Karpas-422 (cell line): ENCODE results near the gene PTPRD. TPM values are rescaled to one million over a fixed set of nuclear protein-coding genes. Genes with fewer than 3 reads are reported as not detected.

Source experiments
- DNase-seq: peaks from one replicate; pipeline ENCODE4 v3.0.0-alpha.2; 2015
- H2AFZ ChIP-seq: fragments of 200-600 bp; sonication (generic); 2 replicates; pipeline ENCODE4 v1.6.1; 2014; ENCODE audit warnings: antibody characterized with exemption, low read length, mixed read lengths
- H3K27ac ChIP-seq: fragments of 200-600 bp; sonication (generic); 2 replicates; pipeline ENCODE4 v1.5.1; 2014; ENCODE audit warnings: mild to moderate bottlenecking, low read length, moderate library complexity
- H3K27me3 ChIP-seq: fragments of 200-600 bp; sonication (generic); 2 replicates; pipeline ENCODE4 v1.6.1; 2014; ENCODE audit warnings: low read length, mixed read lengths
- H3K36me3 ChIP-seq: fragments of 200-600 bp; sonication (generic); 2 replicates; pipeline ENCODE4 v1.6.1; 2014; ENCODE audit warnings: low read length, mixed read lengths; ENCODE audit not compliant: insufficient read depth
- H3K4me1 ChIP-seq: fragments of 200-600 bp; sonication (generic); 2 replicates; pipeline ENCODE4 v1.6.1; 2014; ENCODE audit warnings: mild to moderate bottlenecking, low read length, mixed read lengths
- H3K4me2 ChIP-seq: fragments of 200-600 bp; sonication (generic); 2 replicates; pipeline ENCODE4 v1.6.1; 2014; ENCODE audit warnings: low read length, low read depth, mild to moderate bottlenecking; ENCODE audit not compliant: poor library complexity, severe bottlenecking
- H3K4me3 ChIP-seq: fragments of 200-600 bp; sonication (generic); 2 replicates; pipeline ENCODE4 v1.5.1; 2014; ENCODE audit warnings: mild to moderate bottlenecking, antibody characterized with exemption, low read length, mixed read lengths
- H3K79me2 ChIP-seq: fragments of 200-600 bp; sonication (generic); 2 replicates; pipeline ENCODE4 v1.6.1; 2014; ENCODE audit warnings: mild to moderate bottlenecking, low read length, mixed read lengths
- H3K9ac ChIP-seq: fragments of 200-600 bp; sonication (generic); 2 replicates; pipeline ENCODE4 v1.6.0; 2014; ENCODE audit warnings: low read length
- H3K9me2 ChIP-seq: fragments of 200-600 bp; sonication (generic), shearing (Covaris generic); replicated peaks from 2 replicates; pipeline ENCODE4 v1.6.0; 2014; ENCODE audit warnings: mild to moderate bottlenecking, low read length, moderate library complexity; ENCODE audit not compliant: insufficient read depth
- H3K9me3 ChIP-seq: fragments of 300-700, 200-600 bp; sonication (generic); 2 replicates; pipeline ENCODE4 v1.6.1; 2014; ENCODE audit warnings: low read length, mixed read lengths
- H4K20me1 ChIP-seq: fragments of 200-600 bp; sonication (generic); 2 replicates; pipeline ENCODE4 v1.6.1; 2014; ENCODE audit warnings: mild to moderate bottlenecking, antibody characterized with exemption, low read length, low read depth; ENCODE audit not compliant: insufficient read depth
- total RNA-seq: library from RNA; depleted of rRNA; stranded (reverse); fragments of >200 nt; shearing (Covaris generic); gene quantifications from 2 replicates; pipeline ENCODE4 v1.2.3, GENCODE V29; 2014; ENCODE audit warnings: low replicate concordance

PTPRD gene
- total RNA-seq, 1 experiment from 2014 or later = 0.63 TPM

DNA sequence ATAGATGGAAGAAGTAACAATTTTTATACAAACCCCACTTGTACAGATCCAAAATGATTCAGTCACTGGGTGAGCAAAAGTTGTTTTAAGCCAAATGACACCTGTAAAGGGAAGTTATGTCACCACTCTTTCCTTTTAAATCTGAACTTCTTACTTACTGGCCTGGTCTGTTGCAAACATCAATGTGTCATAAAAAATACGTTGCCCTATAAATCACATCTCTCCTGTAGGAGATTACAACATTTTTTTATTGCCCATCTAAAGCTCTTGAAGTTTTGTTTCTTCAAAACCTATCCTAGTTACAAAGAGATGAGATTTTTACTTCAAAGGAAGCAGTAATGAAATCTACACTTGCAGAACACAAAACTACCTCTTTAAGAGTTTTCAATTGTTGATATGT lies 1725.4 kb downstream of the PTPRD start:
- Histone ChIP-seq H3K4me3 (no peak overlapping the region), H3K9ac (no peak overlapping the region), H3K4me1 (no peaks in the 10 kb centered on the region), H3K9me3 (peaks cover 3% of the 10 kb centered on the region; the same call in 1 of the 2 replicates), H3K4me2 (no peak overlapping the region), H3K79me2 (no peaks in the 10 kb centered on the region), H3K9me2 (no peaks in the 10 kb centered on the region), H2AFZ (no peak overlapping the region), H3K27ac (no peak overlapping the region), H3K27me3 (no peaks in the 10 kb centered on the region), H3K36me3 (no peaks in the 10 kb centered on the region), H4K20me1 (no peaks in the 10 kb centered on the region)
- DNase-seq = no peak

DNA sequence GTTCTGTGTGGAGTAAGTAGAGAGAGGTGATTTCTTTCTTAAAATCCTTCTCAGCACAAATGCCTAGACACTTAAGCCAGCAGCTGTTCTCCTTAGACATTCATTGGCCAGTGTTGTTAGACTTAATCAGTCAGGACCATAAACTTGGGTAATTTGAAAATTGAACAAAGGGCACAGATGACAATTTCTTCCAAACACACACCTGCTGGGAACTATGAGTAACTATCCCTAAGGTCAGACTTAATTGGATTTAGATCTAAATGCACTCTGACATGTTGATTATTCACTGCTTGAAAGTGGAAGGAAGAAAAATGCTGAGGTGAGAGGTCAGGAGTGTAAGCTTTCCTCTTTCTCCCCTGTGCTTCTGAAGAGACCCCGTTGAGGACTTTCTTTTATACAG lies 1729.5 kb downstream of the PTPRD start:
- Histone ChIP-seq H3K9me2 (no peaks in the 10 kb centered on the region), H2AFZ (no peak overlapping the region), H3K36me3 (no peaks in the 10 kb centered on the region), H3K4me1 (no peaks in the 10 kb centered on the region), H3K9ac (no peak overlapping the region), H3K27me3 (no peaks in the 10 kb centered on the region), H3K9me3 (peaks cover 3% of the 10 kb centered on the region; the same call in 1 of the 2 replicates), H4K20me1 (no peaks in the 10 kb centered on the region), H3K4me2 (no peak overlapping the region), H3K27ac (no peak overlapping the region), H3K79me2 (no peaks in the 10 kb centered on the region), H3K4me3 (no peak overlapping the region)
- DNase-seq = no peak

DNA sequence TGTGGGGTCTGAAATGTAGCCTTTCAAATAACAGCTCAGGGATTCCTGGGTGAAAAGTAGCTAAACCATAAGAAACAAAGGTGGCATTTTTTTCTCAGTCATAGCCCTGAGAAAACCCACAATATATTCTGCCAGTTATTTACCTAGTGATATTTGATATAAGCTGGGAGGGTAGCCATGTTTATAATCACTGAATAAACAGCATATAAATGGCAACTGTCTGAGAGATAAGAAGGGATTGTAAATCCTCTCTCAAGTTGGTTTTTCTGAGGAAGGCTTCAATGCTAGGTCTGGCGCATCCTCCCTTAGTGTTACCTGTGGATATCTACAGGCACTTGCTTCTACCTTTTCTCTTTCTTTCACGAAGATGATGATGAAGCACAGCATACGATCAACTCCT lies 1732.7 kb downstream of the PTPRD start:
- Histone ChIP-seq H3K4me1 (no peaks in the 10 kb centered on the region), H3K9me2 (no peaks in the 10 kb centered on the region), H2AFZ (no peak overlapping the region), H3K9me3 (peaks cover 6% of the 10 kb centered on the region; the same call in 1 of the 2 replicates), H3K4me2 (no peak overlapping the region), H3K79me2 (no peaks in the 10 kb centered on the region), H3K36me3 (no peaks in the 10 kb centered on the region), H3K27ac (no peak overlapping the region), H4K20me1 (no peaks in the 10 kb centered on the region), H3K27me3 (no peaks in the 10 kb centered on the region), H3K4me3 (no peak overlapping the region), H3K9ac (no peak overlapping the region)
- no peak for DNase-seq

DNA sequence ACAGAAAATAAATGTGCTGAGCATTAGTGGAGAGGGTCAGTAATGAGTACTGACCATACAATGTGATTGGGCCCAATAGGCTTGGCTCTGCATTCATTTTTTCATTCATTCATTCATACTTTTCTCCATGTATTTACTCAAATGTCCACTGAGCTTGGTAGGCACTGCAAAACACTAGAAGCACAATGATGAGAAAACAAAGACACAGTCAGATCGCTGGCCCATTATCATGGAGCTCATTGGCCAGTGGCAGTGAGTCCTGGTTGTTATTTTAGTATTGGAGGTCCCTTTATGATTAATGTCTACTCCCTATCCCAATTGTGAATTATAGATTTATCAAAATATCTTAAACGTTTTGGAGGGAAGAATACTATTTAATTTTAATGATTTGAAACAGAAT lies 1733.5 kb downstream of the PTPRD start:
- no peak overlapping the region for H3K4me3 ChIP-seq
- H4K20me1 ChIP-seq = no peaks in the 10 kb centered on the region
- H3K9ac ChIP-seq = no peak overlapping the region
- no peaks in the 10 kb centered on the region for H3K79me2 ChIP-seq
- DNase-seq = no peak
- no peaks in the 10 kb centered on the region for H3K9me2 ChIP-seq
- H3K27ac ChIP-seq = no peak overlapping the region
- H3K36me3 ChIP-seq = no peaks in the 10 kb centered on the region
- H3K27me3 ChIP-seq = no peaks in the 10 kb centered on the region
- no peak overlapping the region for H2AFZ ChIP-seq
- no peaks in the 10 kb centered on the region for H3K4me1 ChIP-seq
- peaks cover 6% of the 10 kb centered on the region; the same call in 1 of the 2 replicates for H3K9me3 ChIP-seq
- no peak overlapping the region for H3K4me2 ChIP-seq

DNA sequence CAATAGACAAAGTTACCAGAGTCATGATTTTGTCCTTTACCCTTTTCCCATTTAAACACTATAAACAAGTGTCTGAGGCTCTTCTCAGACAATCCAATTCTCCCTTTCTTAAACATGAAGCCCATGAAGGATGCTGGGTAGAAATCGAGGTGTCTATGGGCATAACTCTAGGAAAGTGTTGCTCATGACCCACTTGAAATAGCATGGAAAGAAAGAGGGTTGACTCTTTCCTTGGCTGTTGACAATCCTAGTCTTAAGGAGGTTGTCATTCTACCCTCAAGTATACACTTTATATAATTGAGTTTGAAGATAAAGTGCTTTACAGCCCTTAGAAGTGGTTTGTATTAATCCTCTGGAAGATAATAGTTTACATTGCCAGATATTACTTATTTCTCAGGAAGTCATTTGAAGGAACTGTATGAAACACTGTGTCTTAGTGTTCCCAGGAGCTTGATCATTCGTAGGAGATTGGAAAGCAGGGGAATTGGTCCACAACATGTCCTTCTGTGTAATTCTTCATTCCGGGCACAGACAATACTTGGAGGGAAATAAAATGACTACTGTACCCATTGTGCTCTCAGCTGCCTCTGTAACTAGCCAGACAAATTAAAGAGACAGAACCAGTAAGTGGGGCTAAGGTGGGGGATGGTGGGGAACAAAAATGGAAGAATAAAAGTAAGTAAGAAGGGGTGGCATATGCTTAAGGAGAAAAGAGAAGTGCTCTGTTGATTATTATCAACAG lies 1734.9 kb downstream of the PTPRD start:
- no peak for DNase-seq
- Histone ChIP-seq H3K9me3 (peaks cover 3% of the 10 kb centered on the region; the same call in 1 of the 2 replicates), H3K4me2 (no peak overlapping the region), H3K9ac (no peak overlapping the region), H3K79me2 (no peaks in the 10 kb centered on the region), H3K9me2 (no peaks in the 10 kb centered on the region), H3K4me1 (no peaks in the 10 kb centered on the region), H3K27me3 (no peaks in the 10 kb centered on the region), H2AFZ (no peak overlapping the region), H4K20me1 (no peaks in the 10 kb centered on the region), H3K4me3 (no peak overlapping the region), H3K27ac (no peak overlapping the region), H3K36me3 (no peaks in the 10 kb centered on the region)

- no peaks in the 10 kb centered on the region for H3K36me3 ChIP-seq
Measured at GRCh38 chr9:8876303-8876702, 1736.5 kb downstream of the PTPRD start.

GRCh38 chr9:8874482-8874881 lies 1738.3 kb downstream of the PTPRD start:
- H3K36me3 ChIP-seq = no peaks in the 10 kb centered on the region
- no peak overlapping the region for H2AFZ ChIP-seq
- no peak overlapping the region for H3K9ac ChIP-seq
- H3K27ac ChIP-seq = no peak overlapping the region
- no peaks in the 10 kb centered on the region for H3K4me1 ChIP-seq
- no peak overlapping the region for H3K4me2 ChIP-seq
- peaks cover 3% of the 10 kb centered on the region; the same call in 1 of the 2 replicates for H3K9me3 ChIP-seq
- no peaks in the 10 kb centered on the region for H3K9me2 ChIP-seq
- no peak for DNase-seq
- H3K27me3 ChIP-seq = no peaks in the 10 kb centered on the region
- H3K4me3 ChIP-seq = no peak overlapping the region
- no peaks in the 10 kb centered on the region for H4K20me1 ChIP-seq
- H3K79me2 ChIP-seq = no peaks in the 10 kb centered on the region

More at GRCh38 chr9:8876303-8876702, 1736.5 kb downstream of the PTPRD start:
- Histone ChIP-seq H2AFZ (no peak overlapping the region), H3K27me3 (no peaks in the 10 kb centered on the region), H3K9ac (no peak overlapping the region), H3K9me2 (no peaks in the 10 kb centered on the region), H3K27ac (no peak overlapping the region), H3K4me3 (no peak overlapping the region), H3K9me3 (peaks cover 3% of the 10 kb centered on the region; the same call in 1 of the 2 replicates), H3K79me2 (no peaks in the 10 kb centered on the region), H4K20me1 (no peaks in the 10 kb centered on the region), H3K4me2 (no peak overlapping the region), H3K4me1 (no peaks in the 10 kb centered on the region)
- DNase-seq = no peak

- Histone ChIP-seq H3K4me3 (no peak overlapping the region), H2AFZ (no peak overlapping the region), H3K9me2 (no peaks in the 10 kb centered on the region), H3K9ac (no peak overlapping the region), H3K4me2 (no peak overlapping the region), H3K4me1 (no peaks in the 10 kb centered on the region), H4K20me1 (no peaks in the 10 kb centered on the region), H3K9me3 (peaks cover 3% of the 10 kb centered on the region; the same call in 1 of the 2 replicates), H3K79me2 (no peaks in the 10 kb centered on the region), H3K27ac (no peak overlapping the region), H3K27me3 (no peaks in the 10 kb centered on the region), H3K36me3 (no peaks in the 10 kb centered on the region)
- no peak for DNase-seq
Measured at GRCh38 chr9:8872802-8873201, 1740.0 kb downstream of the PTPRD start.
